GM19023 (cell line): Measurements from ENCODE around the gene STOML3.
"Not testable (repeated sequence)": the region's sequence is repeated elsewhere in the genome, so short reads cannot be mapped to it uniquely, and the experiment has no call there.

ENCODE experiments used
- ATAC-seq: cut with Tn5 transposase; IDR thresholded peaks from one replicate; pipeline ENCODE4 v1.9.1; 2021; ENCODE audit warnings: mild to moderate bottlenecking, moderate library complexity; ENCODE audit not compliant: unreplicated experiment

STOML3 gene, protein sequence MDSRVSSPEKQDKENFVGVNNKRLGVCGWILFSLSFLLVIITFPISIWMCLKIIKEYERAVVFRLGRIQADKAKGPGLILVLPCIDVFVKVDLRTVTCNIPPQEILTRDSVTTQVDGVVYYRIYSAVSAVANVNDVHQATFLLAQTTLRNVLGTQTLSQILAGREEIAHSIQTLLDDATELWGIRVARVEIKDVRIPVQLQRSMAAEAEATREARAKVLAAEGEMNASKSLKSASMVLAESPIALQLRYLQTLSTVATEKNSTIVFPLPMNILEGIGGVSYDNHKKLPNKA

DNA sequence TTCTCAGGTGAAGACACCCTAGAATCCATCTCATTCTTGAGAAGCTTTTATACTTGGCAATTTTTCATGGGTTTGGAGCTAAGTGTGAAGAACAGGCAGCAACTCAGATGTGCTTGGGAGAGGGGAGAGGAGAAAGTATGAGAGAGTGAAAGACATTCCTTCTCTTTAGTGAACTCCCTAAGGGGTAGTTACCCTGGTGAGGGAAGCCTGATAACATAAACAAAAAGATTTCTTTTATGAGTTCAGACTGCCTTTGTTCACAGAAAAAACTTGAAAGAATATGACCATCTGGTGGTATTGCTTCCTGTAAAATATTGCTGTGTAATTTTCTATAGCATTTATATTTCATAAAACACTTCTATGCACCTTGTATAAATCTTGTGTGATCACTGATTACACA is at the start of gene STOML3:
Gene STOML3, minus strand, starts transcription at position 139 of the 400 bp plus-strand sequence. Its CDS starts 110 bp downstream, at position 29.
- ATAC-seq: no peak

DNA sequence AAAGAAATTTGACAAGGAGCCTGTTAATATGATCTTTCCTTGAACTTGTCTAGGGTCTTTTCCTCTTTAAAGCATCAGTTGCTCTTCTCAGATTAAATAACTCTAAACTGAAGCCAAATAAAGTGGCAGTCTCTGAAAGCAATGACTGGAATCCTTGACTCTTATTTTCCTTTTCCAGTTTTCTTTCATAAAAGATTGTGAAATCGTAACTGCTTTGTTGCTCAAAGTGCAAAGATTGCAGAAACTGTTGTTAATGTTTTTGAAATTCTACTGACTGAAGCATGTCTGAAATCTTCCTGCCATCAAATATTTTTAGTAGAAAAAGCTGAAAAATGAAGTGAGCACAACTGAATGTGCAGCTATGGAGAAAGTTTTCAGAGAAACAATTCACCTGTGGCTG is 49.6 kb upstream of the STOML3 start:
- ATAC-seq: no peak

DNA sequence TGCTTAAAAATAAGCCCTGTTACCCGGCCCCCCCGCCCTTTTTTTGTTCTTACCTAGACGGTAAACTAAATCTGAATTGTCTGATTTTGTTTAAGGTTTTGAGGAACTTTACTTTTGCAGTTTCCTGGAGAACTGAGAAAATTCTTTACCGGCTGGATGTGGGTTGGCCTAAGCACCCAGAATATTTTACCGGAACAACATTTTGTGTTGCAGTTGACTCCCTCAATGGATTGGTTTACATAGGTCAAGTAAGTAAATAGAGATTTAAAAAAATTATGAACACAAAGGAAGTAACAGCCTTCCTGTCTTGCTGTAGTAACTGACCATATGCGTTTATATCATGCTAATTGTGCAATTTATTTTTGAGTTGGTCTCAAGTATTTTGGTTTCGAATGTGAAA is 48.4 kb upstream of the STOML3 start:
- ATAC-seq: no peak

DNA sequence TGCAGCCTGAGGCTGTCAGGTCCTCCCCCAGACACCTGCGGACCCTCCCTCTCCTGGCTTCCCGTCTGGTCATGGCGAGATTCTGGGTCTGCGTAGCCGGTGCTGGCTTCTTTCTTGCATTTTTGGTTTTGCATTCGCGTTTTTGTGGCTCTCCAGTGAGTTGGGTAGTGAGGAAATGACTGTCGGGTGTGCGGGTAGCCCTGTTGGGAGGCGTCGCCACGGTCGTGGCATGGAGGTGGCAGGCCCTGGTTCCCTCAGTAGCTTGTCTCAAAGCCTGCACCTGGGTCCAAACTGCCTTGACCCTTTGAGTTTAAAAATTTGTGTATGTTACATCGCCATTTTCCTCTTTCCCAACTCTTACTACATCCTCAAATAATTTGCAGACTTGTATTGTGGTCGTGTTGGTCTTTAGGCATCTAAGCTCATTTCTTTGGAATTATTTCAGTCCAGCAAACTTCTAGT is 48.0 kb upstream of the STOML3 start:
- ATAC-seq: peak; percentile 27

DNA sequence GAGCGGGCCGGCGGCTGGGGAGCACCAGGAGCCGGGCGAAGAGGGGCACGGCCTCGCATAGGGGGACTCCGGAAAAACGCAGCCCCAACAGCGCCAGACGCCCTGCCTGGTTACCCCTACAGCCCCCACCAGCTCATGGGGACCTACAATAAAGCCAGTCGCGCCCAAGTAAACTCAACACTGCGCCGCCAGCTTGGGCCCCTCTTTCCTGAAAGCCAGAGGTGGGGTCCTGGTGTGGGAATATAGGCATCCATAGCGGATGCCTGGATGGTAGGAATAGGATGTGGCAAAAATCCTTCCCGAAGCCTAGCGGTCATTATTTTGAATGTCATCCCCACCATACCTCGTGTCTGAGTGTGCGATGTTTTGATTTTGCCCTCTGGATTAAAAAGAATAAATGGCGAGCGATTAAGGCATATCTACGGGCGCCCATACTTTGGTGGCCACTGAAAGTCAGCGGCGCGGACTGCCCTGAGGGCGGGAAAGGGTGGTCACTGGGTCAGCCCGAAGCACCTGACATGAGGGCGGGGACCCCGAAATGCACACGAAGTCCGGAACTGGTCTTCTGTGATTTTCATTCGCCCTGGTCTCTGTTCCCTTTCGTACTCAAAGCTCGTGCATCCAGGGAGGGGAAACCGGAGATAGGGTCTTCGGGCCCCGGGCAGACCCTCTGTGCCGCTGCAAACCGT is 47.4 kb upstream of the STOML3 start, which contains the start of the genes NHLRC3 and PROSER1:
Gene NHLRC3, plus strand, starts transcription at position 577 of the 689 bp plus-strand sequence. CDS start 184 bp downstream, outside the sequence.
Gene PROSER1, minus strand, starts transcription at position 210 of the 689 bp plus-strand sequence. CDS start 847 bp downstream, outside the sequence.
- peak; percentile 81 for ATAC-seq

DNA sequence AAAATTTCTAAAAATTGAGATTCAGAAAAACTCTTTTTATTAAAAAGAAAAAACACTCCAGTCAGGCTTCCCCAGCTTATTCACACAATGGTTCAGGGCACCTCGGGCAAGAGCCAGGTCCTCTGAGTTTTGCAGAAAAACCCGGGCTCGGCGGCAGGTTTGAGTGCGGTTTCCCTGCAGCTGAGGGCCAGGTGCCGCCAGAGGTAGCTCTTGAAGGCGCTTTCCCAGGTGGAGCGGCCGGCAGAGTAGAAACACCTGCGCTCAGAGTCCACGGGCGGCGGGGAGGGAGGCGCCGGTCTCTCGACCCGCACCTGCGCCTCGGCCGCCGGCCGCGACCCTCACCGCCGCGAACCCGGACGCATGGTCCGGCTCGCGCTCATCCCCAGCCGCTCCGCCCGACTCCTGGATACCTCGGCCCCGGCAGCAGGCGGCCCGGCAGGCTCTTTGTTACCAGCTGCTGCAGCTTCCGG is 46.8 kb upstream of the STOML3 start:
- peak; percentile 31 for ATAC-seq

DNA sequence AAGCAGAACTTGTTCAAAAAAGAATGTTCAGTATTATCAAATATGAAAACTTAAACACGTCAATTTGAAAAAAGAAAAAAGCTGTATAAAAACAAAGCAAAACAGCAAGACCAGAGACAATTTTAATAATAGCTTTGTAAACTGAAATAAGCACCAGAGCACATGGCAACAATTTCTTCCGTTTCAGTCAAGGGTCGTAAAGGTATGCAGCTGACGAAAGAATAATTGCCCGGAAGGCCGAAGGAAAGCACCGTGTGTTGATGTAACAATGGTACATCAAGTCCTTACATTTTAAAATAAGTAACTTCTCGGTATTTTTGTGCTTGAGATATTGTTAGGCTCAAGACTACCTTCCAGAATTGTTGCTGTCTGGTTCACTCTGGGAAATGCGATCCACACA is 45.6 kb upstream of the STOML3 start:
- no peak for ATAC-seq

DNA sequence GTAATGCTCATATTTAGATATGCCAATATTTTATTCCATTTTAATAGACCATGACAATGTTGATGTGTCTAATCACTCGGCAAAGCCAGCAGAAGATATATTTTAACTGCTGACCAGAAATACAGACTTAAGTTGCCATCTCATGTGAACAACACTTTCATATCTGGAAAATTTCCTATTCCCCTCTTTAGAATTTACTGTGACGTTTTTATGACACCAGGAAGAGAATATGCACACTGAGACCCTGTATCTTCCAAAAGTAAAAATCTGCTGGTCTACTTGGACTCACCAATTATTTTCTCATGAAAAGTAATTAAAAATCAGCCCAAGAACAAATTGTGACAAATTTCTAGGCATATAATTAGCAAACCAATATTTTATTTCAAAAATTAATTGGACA is 45.2 kb upstream of the STOML3 start:
- ATAC-seq: no peak

DNA sequence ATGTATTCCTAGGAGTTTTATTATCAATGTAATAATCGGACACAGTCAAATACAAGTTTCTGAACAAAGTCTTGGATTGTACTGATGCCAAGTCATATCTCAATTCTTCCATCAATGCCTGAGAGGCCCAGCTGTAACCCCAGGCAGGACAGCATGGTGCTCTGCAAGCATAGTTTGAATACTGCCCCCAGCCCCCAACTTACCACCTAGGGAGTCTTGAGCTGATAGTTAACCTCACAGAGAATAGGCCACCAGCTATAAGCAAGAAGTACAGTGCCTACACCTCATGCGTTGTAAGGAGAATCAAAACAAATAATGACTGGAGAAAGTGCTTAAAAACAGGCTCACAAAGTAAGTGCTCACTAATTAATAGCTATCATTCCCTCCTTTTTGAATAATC is 44.6 kb upstream of the STOML3 start:
- no peak for ATAC-seq

DNA sequence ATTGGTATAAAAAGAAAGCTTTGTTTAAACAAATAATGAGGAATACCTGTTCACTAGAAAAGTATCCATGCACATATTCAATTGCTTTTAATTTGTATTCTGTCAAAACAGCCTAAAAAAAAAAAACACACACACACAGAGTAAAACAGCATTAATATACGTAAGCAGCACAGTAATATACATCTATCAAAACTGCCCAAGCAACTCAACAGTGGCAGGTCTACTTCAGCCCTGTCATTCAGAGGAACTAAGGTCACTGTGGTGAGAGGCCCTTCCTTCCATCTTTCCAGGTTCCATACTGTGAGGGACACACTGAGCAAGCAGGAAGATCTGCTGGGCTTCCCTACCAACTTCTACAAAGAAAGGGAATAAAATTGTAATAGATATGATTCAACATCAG is 43.5 kb upstream of the STOML3 start:
- ATAC-seq: no peak

DNA sequence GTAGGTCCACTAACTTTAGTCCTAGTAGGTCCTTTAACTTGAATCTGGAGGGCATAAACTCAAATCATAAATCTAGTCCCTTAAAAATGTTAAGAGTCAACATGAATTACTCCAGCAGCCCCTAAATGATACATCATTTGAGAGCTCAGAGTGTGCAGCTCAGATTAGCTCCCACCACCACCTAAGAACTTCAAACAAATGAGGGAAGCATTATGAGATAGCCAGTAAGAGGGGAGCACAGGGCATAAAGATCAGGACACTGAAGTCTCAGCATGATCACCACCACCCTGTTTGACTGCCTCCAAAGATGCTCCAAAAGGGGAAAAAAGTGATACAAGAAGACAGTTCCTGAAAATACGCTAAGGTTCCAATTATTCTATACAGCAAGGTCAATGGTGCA is 41.5 kb upstream of the STOML3 start:
- ATAC-seq: no peak

DNA sequence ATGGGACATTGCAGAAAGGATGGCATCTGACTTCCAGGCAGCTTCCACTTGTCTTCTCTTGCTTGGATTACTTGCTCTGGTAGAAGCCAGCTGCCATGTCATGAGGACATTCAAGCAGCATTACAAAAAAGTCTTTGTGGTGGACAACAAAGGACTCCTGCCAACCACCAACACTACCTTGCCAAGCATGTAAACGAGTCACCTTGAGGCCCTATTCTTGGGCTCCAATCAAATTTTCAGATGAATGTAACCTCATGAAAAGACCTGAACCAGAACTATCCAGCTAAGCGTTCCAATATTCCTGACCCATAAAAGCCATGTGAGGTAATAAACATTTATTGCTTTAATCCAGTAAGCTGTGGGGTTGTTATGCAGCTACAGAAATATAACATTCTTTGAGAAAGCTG is 34.8 kb upstream of the STOML3 start:
- no peak for ATAC-seq

DNA sequence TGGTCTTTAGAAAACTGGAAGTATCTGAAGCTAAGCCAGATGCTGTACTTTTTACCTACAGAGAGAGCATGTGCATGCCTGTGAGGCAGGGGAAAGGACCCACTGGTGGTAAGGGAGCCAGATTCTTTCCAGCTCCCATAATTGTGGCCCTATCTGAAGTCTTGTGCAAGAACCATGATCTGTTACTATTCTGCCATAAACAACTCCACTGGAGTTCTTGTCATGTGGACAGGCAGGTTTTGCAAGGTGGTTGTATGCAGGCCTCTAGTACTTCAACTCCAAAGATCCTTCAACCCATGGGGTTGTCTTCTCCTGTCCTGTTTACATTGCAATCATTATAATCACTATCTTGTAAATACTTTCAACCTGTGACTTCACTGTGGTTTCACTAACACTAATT is 33.1 kb upstream of the STOML3 start:
- no peak for ATAC-seq

DNA sequence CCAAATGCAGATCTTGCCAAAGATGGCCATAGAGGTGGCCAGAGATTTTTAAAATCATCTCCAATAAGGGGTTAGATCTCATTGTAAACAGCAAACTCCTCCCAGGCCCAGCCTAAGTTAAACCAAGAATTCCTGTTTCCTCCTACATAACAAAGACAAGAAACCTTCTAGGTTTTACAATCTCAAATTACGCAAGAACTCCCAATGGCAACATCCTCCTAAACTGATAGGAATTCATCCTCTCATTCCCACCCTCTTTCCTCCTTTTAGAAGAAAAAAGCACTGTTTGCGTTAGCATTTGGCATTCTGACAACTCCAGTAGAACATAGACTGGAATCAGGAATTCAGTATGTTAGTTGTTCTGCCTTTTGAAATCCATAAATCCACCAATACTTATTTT is 32.7 kb upstream of the STOML3 start:
- ATAC-seq: no peak

DNA sequence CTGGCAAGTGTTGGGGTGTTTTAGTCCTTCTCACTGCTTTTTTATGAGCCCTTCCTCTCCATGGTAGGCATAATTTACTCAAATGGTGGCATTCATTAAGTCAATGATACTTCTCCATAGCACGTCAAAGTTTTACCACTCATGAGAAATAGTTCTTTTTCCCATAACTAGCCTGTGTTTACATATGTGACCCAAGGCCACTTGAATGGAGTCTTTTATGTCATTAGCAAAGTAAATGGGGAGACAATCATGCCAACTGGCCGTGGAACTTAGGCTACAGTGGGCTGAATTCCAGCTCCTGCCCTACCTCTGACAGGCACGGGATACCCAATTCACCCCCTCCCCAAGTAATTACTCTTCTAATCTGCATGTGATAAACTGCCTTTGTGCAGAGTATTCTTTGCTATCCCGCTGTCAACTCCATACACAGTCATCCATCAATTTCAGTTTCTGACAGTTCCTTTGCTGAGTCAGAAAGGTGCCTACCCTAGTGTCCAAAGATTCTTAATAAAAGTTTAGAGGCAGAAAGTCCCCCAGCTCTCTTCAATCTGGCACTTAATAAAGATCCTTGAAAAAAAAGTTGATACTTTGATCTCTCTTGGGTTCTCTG is 30.3 kb upstream of the STOML3 start:
- no peak for ATAC-seq

DNA sequence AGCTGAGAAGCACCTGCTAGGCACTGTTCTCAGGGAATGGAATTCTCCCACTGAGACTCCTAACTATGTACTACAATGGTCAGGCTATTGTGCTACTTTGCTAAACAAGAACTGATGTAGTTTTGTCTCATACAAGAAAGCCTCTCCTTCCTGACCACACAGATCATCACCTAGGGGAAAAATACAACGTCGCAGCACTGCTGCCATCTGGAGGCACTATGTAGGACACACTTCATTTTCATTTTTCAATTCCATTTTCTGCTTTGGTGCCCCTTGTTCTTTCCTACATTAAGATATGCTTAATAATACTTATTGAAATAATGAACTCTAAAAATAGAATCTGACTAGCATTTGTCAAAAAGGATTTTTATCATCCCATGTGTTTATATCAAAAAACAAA is 26.2 kb upstream of the STOML3 start:
- ATAC-seq: peak; percentile 85

DNA sequence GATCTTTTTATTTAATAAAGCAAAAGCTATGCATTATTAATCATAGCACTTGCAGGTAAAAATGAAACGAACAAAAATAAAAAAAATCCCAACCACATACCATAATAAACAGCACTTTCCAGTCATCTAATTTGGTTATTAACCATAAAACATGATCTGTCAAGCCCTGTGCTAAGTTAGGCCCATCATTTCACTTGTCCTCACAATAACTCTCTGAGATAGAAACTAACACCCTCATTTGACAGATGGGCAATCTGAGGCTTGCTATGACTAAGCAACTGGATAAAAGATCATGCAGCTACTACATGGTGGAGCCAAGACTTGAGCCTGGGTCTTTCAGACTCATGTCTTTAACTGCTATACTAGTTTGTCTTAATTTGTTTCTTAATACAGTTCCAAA is 25.5 kb upstream of the STOML3 start:
- peak; percentile 66 for ATAC-seq

DNA sequence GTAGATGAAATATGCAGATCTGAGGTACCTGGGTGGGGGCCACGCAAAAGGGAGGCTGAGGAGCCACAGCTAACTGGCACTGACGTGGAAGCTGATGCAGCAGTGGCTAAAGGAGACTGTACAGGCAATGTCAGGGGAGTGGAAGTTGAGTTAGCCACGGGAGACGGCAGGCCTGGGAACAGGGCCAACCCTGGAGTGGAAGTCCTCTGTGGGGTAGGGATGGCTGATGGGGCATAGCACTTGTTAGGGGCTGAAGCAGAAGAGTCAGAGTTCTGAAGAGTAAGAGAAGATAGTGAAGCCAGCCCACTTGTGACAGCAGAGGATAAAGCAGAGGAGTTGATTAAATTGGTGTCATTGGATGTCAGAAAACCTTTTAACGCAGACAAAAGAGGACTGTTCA is 22.8 kb upstream of the STOML3 start:
- no peak for ATAC-seq

DNA sequence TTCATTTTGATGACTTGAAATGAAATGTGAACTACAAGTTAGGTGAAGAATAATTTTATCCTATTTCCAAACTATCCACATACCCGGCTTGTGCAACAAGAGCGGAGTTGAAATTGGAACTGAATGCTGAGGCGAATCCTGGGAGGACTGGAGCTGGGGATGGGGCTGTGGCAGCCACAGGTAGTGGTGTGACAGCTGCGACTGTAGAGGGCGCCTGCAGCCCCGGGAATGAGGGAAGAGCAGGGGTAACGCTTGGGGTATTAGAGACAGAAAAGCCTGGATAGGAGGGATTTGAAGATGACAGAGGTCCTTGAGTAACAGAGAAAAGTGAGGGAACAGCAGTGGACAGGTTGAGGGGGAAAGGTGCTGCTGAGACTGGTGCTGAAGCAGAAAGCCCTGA is 22.0 kb upstream of the STOML3 start:
- ATAC-seq: no peak

DNA sequence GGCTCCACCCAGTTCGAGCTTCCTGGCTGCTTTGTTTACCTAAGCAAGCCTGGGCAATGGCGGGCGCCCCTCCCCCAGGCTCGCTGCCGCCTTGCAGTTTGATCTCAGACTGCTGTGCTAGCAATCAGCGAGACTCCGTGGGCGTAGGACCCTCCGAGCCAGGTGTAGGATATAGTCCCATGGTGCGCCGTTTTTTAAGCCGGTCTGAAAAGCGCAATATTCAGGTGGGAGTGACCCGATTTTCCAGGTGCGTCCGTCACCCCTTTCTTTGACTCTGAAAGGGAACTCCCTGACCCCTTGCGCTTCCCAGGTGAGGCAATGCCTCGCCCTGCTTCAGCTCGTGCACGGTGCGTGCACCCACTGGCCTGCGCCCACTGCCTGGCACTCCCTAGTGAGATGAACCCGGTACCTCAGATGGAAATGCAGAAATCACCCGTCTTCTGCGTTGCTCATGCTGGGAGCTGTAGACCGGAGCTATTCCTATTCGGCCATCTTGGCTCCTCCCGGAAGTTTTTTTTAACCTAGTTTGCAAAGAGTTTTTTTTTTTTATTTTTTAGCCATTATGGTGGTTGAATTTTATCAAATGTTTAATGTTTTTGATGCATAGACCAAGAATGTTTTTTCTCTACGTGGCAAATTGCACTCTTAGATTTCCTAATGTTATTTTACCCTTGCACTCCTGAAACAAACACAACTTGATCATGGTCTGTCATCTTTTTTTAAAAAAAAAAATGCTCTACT is 15.9 kb upstream of the STOML3 start:
- ATAC-seq: not testable (repeated sequence)

DNA sequence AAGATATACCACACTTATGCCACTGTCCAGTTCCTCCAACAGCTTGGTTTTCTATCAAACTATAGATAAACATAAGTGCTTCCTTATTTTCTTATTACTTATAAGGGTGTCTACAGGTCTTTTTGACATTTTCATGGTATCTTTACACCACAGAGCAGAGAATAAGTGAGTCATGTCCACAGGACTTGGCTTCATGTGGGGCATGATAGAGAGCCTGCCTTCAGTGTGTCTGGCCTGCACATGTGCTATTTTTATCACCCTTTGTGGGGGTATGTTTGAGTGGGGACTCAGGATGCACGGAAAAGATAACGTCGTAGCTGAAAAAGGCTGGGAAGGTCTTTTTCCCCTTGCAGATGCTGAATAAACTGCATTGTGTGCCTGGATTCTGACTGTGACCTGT is 8.1 kb upstream of the STOML3 start:
- ATAC-seq: no peak
